ENCODE results near the gene HDLBP. TPM values are rescaled to one million over a fixed set of nuclear protein-coding genes. Genes with fewer than 3 reads are reported as not detected.
A peak's percentile ranks its signal among the peaks of the same experiment; 100 is the strongest.

Gene HDLBP
- total RNA-seq, 6 experiments from 2014 or later = 991 to 1,153 (median 1,104) TPM

DNA sequence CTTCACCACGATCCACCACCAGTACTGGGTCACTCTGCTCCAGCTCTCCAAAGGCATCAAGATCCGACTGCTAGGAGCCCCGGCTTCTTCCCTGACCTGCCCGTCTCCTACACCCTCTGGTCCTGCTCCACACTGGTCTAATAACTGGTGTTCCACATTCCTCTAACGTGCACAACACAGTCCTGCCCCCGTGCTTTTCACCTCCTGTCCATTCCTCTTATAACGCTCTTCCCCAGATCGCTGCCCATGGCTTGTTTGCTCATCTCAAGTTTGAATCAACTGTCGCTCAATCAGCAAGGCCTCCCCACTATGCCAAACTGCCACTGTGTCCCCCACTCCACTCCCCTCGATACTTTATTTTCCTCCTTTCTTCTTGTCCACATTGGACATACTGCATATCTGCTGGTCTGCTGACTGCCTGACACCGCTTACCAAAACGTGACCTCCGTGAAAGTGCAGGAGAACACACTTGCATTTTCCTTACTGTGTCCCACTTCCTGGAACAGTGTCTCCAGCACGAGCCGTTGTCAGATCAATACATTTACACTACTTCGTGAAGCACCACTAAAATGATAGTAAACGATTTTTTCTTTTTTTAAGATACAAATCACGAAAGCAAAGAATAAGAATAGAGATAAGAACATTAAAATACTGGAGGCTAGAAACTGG, 6.5 kb downstream of the HDLBP start:
- TF ChIP-seq CTCF (IDR thresholded peaks at IDR 0.05) = no peak
- no peak for DNase-seq
- H3K4me1 Mint-ChIP-seq (ENCODE audit: low read depth) = peaks cover 63% of the 10 kb centered on the region
- no peak overlapping the region for H3K27ac Mint-ChIP-seq
- H3K4me3 Mint-ChIP-seq = no peak overlapping the region
- peaks cover 3% of the 10 kb centered on the region for H3K27me3 Mint-ChIP-seq (ENCODE audit: insufficient read depth)
- H3K36me3 Mint-ChIP-seq (ENCODE audit: low read depth) = peaks cover 27% of the 10 kb centered on the region; the same call in 1 of the 2 replicates
- H3K9me3 Mint-ChIP-seq = no peaks in the 10 kb centered on the region

GRCh38 chr2:241308267-241308666, 7.2 kb downstream of the HDLBP start:
- no peak for TF ChIP-seq CTCF (IDR thresholded peaks at IDR 0.05)
- Mint-ChIP-seq H3K4me1 (ENCODE audit: low read depth) (peaks cover 57% of the 10 kb centered on the region), H3K9me3 (no peaks in the 10 kb centered on the region), H3K27me3 (ENCODE audit: insufficient read depth) (peaks cover 3% of the 10 kb centered on the region), H3K36me3 (ENCODE audit: low read depth) (peaks cover 21% of the 10 kb centered on the region; the same call in 1 of the 2 replicates), H3K4me3 (no peak overlapping the region), H3K27ac (no peak overlapping the region; the same call in 1 of the 2 replicates)
- DNase-seq = no peak

DNA sequence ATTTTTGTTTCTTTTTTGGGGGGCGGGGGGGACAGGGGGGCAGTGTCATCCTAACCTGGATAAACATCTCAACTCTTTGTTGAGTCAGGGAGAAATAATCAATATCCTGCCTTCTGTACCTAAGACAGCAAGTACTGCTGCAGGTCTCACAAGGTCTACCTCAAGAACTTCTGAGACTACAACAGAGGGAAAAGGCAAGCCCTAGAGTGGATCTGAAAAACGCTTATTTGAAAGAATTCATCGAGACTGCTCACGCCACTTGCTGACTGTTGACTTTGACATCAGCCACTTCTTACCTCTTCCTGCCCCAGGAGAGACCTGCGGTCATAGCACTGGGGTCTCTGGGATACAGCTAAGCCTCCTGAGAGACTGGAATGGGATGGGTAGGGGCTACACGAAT, 8.4 kb downstream of the HDLBP start:
- H3K36me3 Mint-ChIP-seq (ENCODE audit: low read depth) = peaks cover 13% of the 10 kb centered on the region; the same call in 1 of the 2 replicates
- H3K27me3 Mint-ChIP-seq (ENCODE audit: insufficient read depth) = peaks cover 3% of the 10 kb centered on the region
- H3K4me1 Mint-ChIP-seq (ENCODE audit: low read depth) = peaks cover 45% of the 10 kb centered on the region
- no peak overlapping the region for H3K27ac Mint-ChIP-seq
- no peaks in the 10 kb centered on the region for H3K9me3 Mint-ChIP-seq
- no peak for DNase-seq
- TF ChIP-seq CTCF (IDR thresholded peaks at IDR 0.05) = no peak
- no peak overlapping the region for H3K4me3 Mint-ChIP-seq

- no peak for DNase-seq
- TF ChIP-seq CTCF (IDR thresholded peaks at IDR 0.05) = no peak
- Mint-ChIP-seq H3K36me3 (ENCODE audit: low read depth) (peaks cover 4% of the 10 kb centered on the region; the same call in 1 of the 2 replicates), H3K4me1 (ENCODE audit: low read depth) (peaks cover 16% of the 10 kb centered on the region), H3K27ac (no peak overlapping the region), H3K4me3 (no peak overlapping the region), H3K27me3 (ENCODE audit: insufficient read depth) (peaks cover 1% of the 10 kb centered on the region; the same call in 1 of the 2 replicates), H3K9me3 (no peaks in the 10 kb centered on the region)
Measured at GRCh38 chr2:241304039-241304670, 11.3 kb downstream of the HDLBP start.

DNA sequence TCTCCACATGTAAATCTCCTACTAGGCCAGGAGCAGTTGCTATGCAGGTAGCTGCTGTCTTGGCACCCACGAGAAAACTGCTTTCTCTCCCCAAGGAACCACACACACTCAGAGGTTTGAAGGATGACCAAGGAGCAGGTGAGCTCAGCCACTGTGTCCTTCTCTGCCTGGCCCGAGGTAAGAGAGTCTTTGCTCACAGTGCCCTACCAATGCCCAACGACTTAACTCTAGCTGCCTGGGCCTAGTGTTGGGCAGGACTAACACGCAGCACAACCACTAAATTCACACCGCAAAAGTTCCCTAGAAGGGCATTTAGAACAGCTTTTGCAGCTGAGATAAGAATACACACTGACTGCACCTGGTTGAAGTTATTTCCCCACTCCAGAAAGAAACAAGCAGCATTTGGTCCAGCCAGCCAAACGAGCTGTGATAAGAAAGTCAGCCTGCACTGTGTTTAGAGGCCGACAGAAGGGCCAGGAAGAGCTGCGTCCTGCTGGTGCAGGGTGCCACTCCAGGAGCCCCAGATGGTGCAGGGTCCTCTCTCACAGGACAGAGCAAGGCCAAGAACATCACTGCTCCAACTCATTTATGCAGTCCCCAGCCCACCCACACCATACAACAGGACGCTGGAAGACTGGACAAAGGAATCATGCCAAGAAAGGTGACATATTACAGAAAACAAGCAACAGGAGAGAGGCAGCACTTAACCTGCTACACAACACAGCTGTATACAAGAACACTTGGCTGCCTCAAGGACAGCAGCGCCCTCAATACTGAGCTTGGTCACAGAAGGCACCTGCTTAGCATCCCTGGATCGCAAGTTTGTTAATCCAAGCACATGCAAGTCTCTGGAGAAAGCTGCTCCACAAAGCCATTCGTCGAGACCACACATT, 12.5 kb downstream of the HDLBP start:
- peaks cover 6% of the 10 kb centered on the region; the same call in 1 of the 2 replicates for H3K36me3 Mint-ChIP-seq (ENCODE audit: low read depth)
- H3K4me3 Mint-ChIP-seq = no peak overlapping the region
- H3K9me3 Mint-ChIP-seq = no peaks in the 10 kb centered on the region

More for the DNA sequence above, 12.5 kb downstream of the HDLBP start:
- no peak for DNase-seq
- peak overlapping the region; percentile 65 for H3K27ac Mint-ChIP-seq
- no peaks in the 10 kb centered on the region; the same call in 1 of the 2 replicates for H3K27me3 Mint-ChIP-seq (ENCODE audit: insufficient read depth)
- H3K4me1 Mint-ChIP-seq (ENCODE audit: low read depth) = peaks cover 11% of the 10 kb centered on the region
- no peak for TF ChIP-seq CTCF (IDR thresholded peaks at IDR 0.05)

Measured in HFFc6 (cell line).